ENCODE measurements around the gene C20orf202.

Gene C20orf202

DNA sequence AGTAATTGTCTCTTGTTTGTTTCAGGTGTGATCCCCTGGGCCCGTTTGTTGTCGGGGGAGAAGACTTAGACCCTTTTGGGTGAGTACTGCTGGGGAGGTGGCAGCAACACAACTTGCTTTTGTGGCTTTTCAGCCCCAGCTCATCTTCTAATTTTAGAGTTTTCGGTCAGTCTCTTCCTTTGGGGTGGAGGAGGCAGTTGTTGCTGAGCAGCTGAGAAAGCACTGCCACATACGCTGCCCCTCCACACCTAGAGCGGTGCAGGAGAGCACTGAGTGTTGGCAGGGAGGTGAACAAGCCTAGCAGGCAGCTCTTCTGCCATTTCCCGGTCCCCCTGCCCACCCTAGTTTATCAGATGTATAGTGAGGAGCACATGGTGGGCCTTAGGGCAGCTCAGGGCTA lies 40.1 kb upstream of the C20orf202 start:
- no peak overlapping the region for H3K4me3 ChIP-seq (ENCODE audit: control insufficient read depth, low read depth, low read length)
- TF ChIP-seq, protein P1, sequence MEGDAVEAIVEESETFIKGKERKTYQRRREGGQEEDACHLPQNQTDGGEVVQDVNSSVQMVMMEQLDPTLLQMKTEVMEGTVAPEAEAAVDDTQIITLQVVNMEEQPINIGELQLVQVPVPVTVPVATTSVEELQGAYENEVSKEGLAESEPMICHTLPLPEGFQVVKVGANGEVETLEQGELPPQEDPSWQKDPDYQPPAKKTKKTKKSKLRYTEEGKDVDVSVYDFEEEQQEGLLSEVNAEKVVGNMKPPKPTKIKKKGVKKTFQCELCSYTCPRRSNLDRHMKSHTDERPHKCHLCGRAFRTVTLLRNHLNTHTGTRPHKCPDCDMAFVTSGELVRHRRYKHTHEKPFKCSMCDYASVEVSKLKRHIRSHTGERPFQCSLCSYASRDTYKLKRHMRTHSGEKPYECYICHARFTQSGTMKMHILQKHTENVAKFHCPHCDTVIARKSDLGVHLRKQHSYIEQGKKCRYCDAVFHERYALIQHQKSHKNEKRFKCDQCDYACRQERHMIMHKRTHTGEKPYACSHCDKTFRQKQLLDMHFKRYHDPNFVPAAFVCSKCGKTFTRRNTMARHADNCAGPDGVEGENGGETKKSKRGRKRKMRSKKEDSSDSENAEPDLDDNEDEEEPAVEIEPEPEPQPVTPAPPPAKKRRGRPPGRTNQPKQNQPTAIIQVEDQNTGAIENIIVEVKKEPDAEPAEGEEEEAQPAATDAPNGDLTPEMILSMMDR (conservative IDR thresholded peaks at IDR 0.05; ENCODE audit: control insufficient read depth, insufficient read depth, low read depth, low read length), result no peak
- no peak for DNase-seq (ENCODE audit: low read depth)

DNA sequence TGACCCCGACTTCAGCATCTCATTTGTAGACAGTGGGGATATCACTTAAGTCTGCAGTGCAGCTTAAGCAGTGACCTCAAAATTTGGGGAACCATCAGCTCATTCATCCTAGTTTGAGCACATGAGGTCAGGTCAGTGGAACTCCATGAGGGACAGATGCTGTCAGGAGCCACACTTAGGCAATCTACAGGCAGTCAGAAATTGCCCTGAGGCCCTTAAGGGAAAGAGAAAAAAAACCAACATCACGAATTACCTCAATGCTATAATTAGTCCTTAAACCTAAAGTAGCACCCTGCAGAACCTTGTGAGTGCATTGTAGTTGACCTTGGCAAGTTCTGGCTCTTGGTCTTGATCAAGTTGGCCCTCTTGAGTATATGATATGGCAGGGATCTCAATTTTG lies 39.6 kb upstream of the C20orf202 start:
- no peak for DNase-seq (ENCODE audit: low read depth)
- H3K4me3 ChIP-seq (ENCODE audit: control insufficient read depth, low read depth, low read length), result no peak overlapping the region
- TF ChIP-seq, protein P1 (conservative IDR thresholded peaks at IDR 0.05; ENCODE audit: control insufficient read depth, insufficient read depth, low read depth, low read length), result no peak

DNA sequence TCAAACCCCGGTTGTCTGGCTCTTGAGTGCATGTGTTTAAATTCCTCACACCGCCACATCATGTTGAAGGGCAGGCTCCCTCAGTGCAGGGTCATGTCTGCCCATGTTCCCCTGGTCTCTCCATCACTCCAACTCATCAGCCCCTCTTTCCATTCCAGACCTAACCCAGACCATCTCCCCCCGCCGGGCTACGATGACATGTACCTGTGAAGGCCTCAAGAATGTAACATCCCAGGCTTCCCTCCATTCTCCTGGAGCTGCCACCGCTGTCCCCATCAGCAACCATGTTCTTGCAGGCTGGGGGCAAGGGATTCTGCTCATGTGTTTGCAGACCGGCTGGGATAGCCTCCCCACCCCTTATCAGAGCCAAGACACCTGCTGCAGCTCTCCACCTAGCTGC lies 38.4 kb upstream of the C20orf202 start:
- no peak overlapping the region for H3K4me3 ChIP-seq (ENCODE audit: control insufficient read depth, low read depth, low read length)
- TF ChIP-seq, protein P1 (conservative IDR thresholded peaks at IDR 0.05; ENCODE audit: control insufficient read depth, insufficient read depth, low read depth, low read length), result no peak
- DNase-seq (ENCODE audit: low read depth), result no peak

DNA sequence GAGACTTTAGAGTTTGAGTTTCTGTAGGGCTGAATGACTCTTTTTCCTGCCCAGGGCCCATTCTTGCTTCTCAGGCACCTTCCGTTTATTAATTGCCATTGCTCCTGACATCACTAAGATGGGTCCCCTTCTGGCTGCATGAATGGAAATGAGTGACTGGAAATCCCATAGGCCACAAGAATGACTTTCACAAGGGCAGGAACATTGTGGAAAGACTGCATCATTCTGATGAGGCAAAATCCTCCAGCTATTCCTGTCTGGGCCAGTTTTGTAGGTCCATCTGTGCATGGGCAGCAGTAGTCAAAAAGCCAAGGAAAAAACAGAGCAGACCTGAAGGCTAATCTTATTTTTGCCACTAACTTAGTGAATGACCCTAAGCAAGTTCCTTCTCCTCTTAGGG lies 37.7 kb upstream of the C20orf202 start:
- no peak overlapping the region for H3K4me3 ChIP-seq (ENCODE audit: control insufficient read depth, low read depth, low read length)
- DNase-seq (ENCODE audit: low read depth), result no peak
- TF ChIP-seq, protein P1 (conservative IDR thresholded peaks at IDR 0.05; ENCODE audit: control insufficient read depth, insufficient read depth, low read depth, low read length), result no peak

DNA sequence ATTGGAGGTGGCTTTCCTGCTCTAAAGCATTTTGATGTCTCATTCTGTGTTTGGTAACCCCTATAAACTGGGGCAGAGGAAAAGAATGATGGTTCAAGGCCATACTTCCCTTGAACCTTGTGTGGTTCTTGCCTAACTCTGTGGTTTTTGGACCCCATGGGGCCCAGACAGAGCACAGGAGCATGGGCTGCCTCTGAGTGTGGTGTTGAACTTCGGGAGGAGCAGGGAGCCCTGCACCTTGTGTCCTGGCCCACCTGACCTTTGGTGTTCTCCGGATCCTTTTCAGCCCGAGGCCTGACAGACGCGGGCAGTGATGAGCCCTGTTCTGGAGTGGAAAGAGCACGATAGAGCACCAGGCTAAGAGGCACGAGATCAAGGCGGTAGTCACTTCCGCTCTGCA lies 37.3 kb upstream of the C20orf202 start:
- no peak for DNase-seq (ENCODE audit: low read depth)
- H3K4me3 ChIP-seq (ENCODE audit: control insufficient read depth, low read depth, low read length), result no peak overlapping the region
- TF ChIP-seq, protein P1 (conservative IDR thresholded peaks at IDR 0.05; ENCODE audit: control insufficient read depth, insufficient read depth, low read depth, low read length), result no peak

DNA sequence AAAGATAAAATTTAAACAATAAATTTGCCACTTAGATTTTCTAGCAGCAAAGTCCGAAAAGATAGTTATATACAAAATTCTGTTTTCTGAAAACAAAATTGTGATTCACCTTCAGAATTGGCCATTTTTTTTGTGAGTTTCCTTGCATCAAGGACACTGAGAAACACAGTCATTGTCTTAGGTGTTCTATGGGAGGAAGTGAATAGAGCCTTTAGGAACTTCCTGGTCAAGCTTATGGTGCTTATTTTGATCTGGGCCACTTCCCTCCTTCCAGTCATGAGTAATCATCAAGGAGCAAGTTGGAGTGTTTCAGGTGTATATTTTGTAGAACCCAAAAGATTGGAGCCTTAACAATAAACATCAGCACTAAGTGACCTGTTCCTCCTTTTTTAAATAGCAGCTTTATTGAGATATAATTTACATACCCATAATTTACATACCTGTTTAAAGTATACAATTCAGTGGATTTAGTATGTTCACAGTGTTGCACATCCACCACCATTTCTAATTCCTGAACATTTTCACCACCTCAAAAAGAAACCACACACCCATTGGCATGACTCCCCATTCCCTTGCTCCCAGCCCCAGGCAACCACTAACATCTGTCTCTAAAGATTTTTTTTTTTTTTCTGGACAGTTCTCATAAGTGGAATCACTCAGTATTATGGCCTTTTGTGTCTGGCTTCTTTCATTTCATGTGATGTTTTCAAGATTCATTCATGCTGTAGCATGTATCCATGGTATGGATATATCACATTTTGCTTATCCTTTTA lies 36.1 kb upstream of the C20orf202 start:
- no peak overlapping the region for H3K4me3 ChIP-seq (ENCODE audit: control insufficient read depth, low read depth, low read length)
- no peak for DNase-seq (ENCODE audit: low read depth)
- TF ChIP-seq, protein P1 (conservative IDR thresholded peaks at IDR 0.05; ENCODE audit: control insufficient read depth, insufficient read depth, low read depth, low read length), result no peak
